HG03025 (cell line): ENCODE data around the gene FASLG.

ENCODE experiments used
- ATAC-seq: cut with Tn5 transposase; IDR thresholded peaks from one replicate; pipeline ENCODE4 v1.9.1; 2021; ENCODE audit warnings: mild to moderate bottlenecking, moderate library complexity; ENCODE audit not compliant: unreplicated experiment, low FRiP score

Gene FASLG

DNA sequence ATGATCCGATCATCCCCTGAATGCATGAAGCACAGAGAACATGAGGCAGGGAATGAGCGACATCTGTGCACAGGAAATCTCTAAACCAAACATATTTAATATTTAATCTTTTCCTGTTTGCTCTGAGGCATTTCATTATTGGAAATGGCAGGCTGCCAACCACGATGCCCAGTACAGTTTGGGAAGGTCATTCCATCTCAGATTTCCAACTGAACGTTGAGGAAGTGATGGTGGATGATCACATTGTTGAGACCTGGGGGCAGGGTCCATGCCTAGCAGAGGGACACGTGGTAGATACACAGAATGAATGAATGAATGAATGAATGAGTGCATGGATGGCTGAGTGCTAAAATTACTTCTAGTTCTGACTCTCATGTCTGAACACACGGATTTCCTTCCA, 15.9 kb upstream of the FASLG start:
- no peak for ATAC-seq

DNA sequence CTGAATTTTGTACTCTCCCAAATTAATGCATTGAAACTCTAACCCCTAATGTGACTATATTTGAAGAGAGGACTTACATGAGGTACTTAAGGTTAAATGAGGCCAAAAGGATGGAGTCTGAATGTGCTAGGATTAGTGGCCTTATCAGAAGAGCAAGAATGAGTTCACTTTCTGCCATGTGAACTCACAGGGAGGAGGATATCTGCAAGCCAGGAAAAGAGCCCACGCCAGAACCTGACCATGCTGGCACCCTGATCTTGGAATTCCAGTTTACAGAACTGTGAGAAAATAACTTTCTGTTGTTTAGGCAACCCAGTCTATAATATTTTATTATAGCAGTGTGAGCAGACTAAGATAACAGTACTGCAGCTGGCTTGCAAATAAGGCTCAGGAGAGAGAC, 12.2 kb upstream of the FASLG start:
- no peak for ATAC-seq

GRCh38 chr1:172647110-172647564, 11.8 kb upstream of the FASLG start:
- no peak for ATAC-seq

- no peak for ATAC-seq
Observed at GRCh38 chr1:172647987-172648386, 10.9 kb upstream of the FASLG start.

- no peak for ATAC-seq
Observed at GRCh38 chr1:172650474-172651193, 8.3 kb upstream of the FASLG start.

DNA sequence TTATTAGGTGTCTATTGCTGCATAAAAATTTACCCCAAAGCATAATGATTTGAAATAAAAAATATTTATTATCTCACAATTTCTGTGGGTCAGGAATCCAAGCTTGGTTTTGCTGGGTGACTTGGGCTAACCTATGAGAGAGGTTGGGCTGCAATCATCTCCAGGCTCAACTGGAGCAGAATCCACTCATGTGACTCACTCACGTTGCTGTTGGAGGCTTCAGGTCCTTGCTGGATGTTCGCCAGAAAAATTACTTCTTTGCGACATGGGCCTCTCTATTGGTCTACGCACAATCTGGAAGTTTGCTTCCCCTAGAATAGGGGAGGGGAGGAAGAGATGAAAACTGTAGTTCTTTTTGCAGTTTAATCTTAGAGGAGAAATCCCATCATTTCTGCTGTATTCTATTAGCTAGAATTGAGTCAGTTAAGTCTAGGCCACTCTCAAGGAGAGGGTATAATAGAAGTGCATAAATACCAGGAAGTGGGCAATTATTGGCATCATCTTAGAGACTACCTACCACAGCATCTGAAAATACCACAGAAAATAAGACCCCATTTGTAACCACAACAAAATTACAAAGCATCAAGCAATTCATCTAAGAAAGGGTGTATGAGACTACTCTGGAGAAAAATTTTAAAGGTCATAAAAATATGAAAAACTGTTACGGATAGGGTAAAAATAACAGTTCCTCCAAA, 5.7 kb upstream of the FASLG start:
- no peak for ATAC-seq

- no peak for ATAC-seq
Observed at GRCh38 chr1:172654535-172654934, 4.4 kb upstream of the FASLG start.

DNA sequence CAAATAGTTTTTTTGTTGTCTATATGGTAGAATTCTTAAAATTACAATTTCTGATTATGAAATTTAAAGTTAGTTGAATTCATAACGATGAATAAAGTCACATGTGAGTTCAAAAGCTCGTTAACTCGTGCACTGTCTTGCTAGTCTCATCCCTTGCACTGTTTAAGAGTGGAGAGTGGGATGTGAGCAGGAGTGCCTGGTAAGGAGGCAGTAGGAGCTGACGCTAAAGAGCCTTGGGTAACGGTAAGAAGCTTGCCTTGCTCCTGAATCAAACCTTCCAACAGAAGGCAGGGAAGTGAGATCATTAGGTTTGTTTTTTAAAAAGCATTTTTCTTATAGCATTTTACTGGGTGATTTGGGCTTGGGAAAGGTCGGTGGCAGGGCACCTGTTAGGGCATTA, 2.3 kb upstream of the FASLG start:
- no peak for ATAC-seq

GRCh38 chr1:172657586-172657985, 1.3 kb upstream of the FASLG start:
- no peak for ATAC-seq

GRCh38 chr1:172661107-172661506, 2.2 kb downstream of the FASLG start:
- ATAC-seq: no peak

DNA sequence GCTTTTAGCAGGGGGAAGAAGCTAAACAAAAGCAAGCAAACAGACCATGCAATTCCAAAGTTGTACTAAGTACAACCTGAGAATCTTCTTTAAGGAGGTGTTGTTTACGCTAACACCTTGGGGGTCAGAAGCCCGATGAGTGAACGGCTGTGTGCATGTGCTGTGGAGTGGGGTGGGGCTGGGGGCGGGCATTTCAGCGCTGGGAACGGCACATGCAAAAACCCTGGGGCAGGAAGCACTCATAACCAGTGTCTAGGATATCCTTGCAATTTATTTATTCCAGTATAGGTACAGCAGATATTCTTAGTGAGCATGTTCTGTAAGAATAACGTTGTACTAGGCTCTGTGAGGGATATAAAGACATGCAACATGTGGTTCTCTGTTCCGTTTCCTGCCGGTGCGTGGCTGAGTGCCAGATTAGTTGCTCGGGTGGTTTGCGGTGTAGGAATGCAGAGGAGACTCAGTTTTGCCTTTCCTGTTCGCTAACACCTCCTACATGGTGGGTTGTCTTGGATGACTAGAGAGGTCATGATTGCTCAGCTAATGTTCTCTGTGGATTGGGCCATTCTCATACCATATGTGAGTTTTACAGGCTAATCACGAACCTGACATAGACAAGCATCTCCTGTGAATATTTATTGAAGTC, 3.7 kb downstream of the FASLG start:
- ATAC-seq: peak; percentile 76

DNA sequence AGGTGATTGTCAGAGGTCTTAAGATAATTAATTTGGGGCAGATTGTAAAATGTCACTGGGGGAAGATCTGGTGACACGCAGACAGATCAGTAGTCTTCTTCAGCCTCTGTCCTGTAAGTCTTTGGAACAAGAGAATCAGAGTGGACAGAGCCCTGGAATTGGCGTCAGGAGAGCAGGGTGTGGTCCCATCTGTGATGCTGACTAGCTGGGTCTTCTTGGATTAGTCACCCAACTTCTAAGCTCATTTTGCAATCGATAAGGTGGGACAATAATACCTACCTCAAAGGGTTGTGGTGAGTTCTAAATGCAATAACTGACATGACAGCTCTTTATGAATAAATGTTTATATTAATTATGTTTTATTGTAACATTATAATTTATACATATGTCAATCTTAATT, 4.8 kb downstream of the FASLG start:
- no peak for ATAC-seq

DNA sequence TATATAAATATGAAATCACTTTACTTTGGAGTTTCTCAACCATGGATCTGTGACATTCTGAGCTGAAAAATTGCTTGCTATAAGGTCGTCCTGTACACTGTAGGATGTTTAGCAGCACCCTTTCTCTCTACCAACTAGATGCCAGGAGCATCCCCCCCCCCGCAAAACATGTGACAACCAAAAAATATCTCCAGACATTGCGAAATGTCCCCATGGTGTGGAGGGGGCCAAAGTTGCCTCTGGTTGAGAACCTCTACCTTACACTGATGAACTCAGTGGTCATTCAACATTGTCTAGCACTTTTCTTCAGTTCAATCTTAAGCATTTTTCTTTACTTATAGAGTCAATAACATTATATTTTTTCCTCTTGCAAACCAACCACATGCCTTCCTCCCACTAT, 9.2 kb downstream of the FASLG start:
- ATAC-seq: no peak

- ATAC-seq: no peak
Observed at GRCh38 chr1:172669011-172669410, 10.1 kb downstream of the FASLG start.

DNA sequence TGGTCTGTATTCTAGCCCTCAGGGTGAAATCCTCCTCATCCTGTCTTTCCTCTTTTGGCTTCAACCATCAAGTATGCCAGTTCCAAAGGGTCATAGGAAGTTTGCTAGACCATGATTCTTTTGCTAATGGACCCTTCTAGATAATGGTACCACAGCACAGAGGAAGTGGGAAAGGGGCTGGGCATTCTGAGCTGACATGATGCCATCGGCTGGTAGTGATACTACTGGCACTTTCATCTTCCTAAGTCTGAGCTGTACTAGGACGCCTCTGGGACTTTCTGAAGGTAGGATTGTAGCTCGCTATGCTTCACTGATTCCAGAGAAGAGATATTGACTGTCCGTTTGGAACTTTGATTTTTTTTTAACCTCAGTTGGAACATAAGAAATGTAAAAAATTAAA, 11.4 kb downstream of the FASLG start:
- no peak for ATAC-seq

GRCh38 chr1:172670791-172671190, 11.9 kb downstream of the FASLG start:
- no peak for ATAC-seq

DNA sequence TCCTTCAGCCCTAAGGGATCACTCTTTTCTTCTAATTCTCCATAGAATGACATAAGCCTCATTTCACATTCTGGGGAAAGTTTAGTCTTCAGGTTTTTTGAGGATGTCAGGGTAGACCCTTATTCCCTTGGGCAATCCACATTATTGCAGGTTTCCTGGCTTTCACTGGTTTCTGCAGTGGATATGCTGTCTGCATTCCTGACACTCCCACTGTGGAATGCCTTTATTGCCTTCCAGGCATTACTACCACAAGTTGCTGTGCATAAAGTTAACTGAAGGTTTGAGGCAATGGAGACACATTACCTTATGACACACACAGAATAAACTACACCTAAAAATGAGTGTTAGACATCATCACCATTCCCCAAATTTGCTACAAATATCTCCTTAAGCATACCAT, 12.7 kb downstream of the FASLG start:
- ATAC-seq: no peak

DNA sequence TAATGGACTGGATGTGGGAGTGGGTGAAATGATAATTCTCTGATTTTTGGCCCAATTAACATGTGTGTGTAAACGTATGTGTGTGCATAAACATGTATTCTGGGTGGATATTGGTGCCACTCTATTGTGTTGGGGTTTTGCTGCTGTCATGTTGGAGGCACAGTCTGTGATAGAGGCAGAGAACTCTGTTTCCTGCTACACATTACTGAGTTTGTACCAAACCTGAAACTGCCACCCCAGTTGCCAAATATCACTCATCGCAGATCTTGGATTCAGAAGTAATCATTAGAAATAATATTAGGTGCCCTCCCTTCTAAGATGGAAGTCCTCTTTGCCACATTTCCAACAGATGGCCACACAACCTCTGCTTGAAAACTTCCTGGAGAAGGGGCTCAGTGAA, 13.8 kb downstream of the FASLG start:
- ATAC-seq: no peak

- no peak for ATAC-seq
Observed at GRCh38 chr1:172673761-172674160, 14.9 kb downstream of the FASLG start.

DNA sequence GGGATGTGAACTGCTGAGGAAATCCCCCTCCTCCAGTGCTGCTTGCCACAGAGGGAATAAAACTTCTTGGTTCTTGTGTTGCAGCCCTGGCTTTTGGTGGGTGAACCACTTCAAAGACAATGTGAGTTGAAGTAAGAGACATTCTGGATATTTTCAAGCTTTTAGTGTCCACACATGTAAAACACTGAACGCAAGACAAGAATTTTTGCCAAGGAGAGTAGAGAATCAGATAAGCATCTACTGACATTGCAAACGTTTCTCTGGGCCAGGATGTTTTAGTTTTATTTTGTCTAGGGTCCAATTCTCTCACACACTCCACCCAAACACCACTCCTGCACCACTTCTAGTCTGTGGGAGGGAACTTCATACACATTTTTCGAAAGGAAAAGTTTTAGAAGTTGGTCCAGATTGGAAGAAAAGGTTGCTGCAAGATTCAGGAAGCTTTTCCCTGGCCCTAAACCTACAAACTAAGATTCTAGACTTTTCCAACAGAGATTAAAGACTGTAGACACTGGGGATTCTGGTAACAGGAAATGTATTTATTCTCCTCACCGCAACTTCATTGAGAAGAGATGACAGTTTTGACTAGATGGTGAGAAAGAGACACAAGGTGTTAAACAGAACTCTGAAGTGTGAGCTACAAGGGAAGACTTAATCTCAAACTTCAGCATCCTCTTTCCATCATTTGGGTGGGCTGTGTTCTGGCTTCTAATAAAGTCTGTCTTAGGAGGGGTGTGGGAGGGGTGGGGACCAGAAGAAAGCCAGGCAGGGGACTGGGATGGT, 16.1 kb downstream of the FASLG start:
- no peak for ATAC-seq
